CD4-positive, alpha-beta T cell treated with Interleukin-15 for 4 hours (primary cell): ENCODE results near the gene IFNA14.
A peak's percentile ranks its signal among the peaks of the same experiment; 100 is the strongest.
"Not testable (repeated sequence)": the region's sequence is repeated elsewhere in the genome, so short reads cannot be mapped to it uniquely, and the experiment has no call there.

Experiments
- DNase-seq: peaks from one replicate; pipeline ENCODE4 v3.0.0-alpha.2; 2020; ENCODE audit warnings: low spot score

The IFNA14 gene

GRCh38 chr9:21213411-21214326, 26.1 kb downstream of the IFNA14 start:
- DNase-seq = not testable (repeated sequence)

- DNase-seq = not testable (repeated sequence)
Measured at GRCh38 chr9:21212160-21212559, 27.6 kb downstream of the IFNA14 start.

- DNase-seq = not testable (repeated sequence)
Measured at GRCh38 chr9:21210782-21211181, 29.0 kb downstream of the IFNA14 start.

DNA sequence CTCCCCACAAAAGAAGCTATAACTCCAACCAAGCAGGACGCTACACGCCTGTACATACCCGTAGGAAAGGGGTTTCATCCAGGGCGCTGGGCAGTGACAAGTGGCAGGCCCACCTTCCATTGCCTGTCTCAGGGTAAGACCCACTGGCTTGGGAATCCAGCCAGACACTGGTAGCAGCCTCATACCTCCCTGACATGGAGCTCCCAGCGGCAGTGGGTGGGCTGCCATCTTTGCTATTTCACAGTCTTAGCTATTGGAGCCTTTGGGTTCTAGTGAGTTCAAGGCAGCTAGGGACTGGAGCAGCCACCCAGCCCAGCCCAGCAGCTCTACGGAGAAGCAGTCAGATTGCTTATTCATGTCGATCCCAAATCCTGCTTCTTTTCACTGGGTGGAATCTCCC, 29.5 kb downstream of the IFNA14 start:
- no peak for DNase-seq

DNA sequence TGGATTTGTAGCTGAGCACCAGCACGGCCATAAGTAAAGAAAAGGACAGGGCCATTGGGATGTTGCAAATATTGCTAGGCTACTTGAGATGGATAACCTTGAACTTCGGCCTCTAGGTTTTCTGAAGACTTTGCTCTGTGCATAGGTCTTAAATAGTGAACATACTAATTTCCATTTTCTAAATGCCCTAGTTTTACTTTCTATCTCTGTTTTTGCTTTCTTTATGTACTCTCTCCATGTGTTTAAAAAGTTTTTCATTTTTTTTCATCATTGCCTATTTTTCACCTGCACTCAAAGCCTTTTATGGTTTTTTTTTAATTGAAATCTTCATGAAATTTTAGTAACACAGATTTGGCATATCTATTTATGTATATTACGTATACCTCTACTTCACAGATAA, 32.8 kb downstream of the IFNA14 start, which contains the start of gene IFNA10:
TSS of gene IFNA10 (minus strand) at position 101 of the 400 bp plus-strand sequence. CDS start at position 55, 46 bp downstream.
- not testable (repeated sequence) for DNase-seq

DNA sequence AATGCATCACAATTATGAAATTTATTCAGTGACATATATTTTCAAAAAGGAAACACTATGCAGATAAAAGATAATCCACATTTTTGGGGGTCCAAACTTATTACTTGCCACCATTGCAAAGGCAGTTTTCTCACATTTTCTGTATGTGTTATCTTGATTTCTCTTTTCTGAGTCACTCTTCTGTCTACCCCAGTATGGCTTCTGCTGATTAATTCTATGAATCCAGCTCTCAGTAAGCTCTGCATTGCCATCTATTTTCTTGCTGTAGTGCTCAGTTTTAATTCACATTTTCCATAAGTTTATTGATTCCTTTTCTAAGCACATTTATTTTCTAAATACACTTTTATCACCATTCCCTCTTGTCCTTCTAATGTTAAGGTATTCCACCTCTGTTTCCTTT, 34.6 kb downstream of the IFNA14 start:
- no peak for DNase-seq

- DNase-seq = not testable (repeated sequence)
Measured at GRCh38 chr9:21202105-21202504, 37.7 kb downstream of the IFNA14 start, which contains the start of gene IFNA7. Gene IFNA7, minus strand, starts transcription at chr9:21202205. Its CDS starts 40 bp downstream, at chr9:21202165.

GRCh38 chr9:21194867-21195776, 44.7 kb downstream of the IFNA14 start:
- peak; percentile 56 for DNase-seq
